SK-N-SH treated with all-trans-retinoic acid at 6 μM for 48 hours (cell line): ENCODE data around the gene CMC4.

Experiments
- PATZ1 ChIP-seq: fragments of 250-450 bp; sonication (Bioruptor Pico); IDR thresholded peaks from 2 replicates; pipeline ENCODE4 v1.8.0; 2020; ENCODE audit warnings: mild to moderate bottlenecking, moderate library complexity, borderline replicate concordance
- POU6F1 ChIP-seq: fragments of 250-450 bp; sonication (Bioruptor Pico); IDR thresholded peaks from 2 replicates; pipeline ENCODE4 v1.8.0; 2021; ENCODE audit warnings: low read depth, mild to moderate bottlenecking, moderate library complexity, borderline replicate concordance
- RARB ChIP-seq: fragments of 250-450 bp; sonication (Bioruptor Pico); IDR thresholded peaks from 2 replicates; pipeline ENCODE4 v1.8.0; 2021; ENCODE audit warnings: mild to moderate bottlenecking, moderate library complexity
- TCF4 ChIP-seq: fragments of 250-450 bp; sonication (Bioruptor Pico); IDR thresholded peaks from 2 replicates; pipeline ENCODE4 v1.8.0; 2021; ENCODE audit warnings: mild to moderate bottlenecking, moderate library complexity, borderline replicate concordance
- TSHZ2 ChIP-seq: fragments of 250-450 bp; sonication (Bioruptor Pico); IDR thresholded peaks from 2 replicates; pipeline ENCODE4 v1.5.0; 2020; ENCODE audit warnings: mild to moderate bottlenecking, moderate library complexity
- ZFP3 ChIP-seq: fragments of 250-450 bp; sonication (Bioruptor Pico); IDR thresholded peaks from 2 replicates; pipeline ENCODE4 v1.5.0; 2020; ENCODE audit warnings: mild to moderate bottlenecking, moderate library complexity
- ZFP30 ChIP-seq: fragments of 450-650 bp; formaldehyde crosslinking; IDR thresholded peaks from 2 replicates; pipeline ENCODE4 v1.5.0; 2022; ENCODE audit warnings: mild to moderate bottlenecking, moderate library complexity
- ZNF70 ChIP-seq: fragments of 450-650 bp; formaldehyde crosslinking; IDR thresholded peaks from 2 replicates; pipeline ENCODE4 v1.5.0; 2020; ENCODE audit warnings: mild to moderate bottlenecking, moderate library complexity

- TF ChIP-seq ZFP3 (CRISPR knock-in tag) (no peak), TSHZ2 (no peak), RARB (CRISPR knock-in tag) (no peak), ZNF70 (no peak), ZFP30 (CRISPR knock-in tag) (no peak), TCF4 (CRISPR knock-in tag) (no peak), PATZ1 (CRISPR knock-in tag) (no peak), POU6F1 (CRISPR knock-in tag) (no peak)
Observed at GRCh38 chrX:155068165-155068564, 2.8 kb downstream of the CMC4 start.
